Skeletal muscle cell (primary cell): ENCODE data around the gene ROR1.

Experiments
- DNase-seq: peaks from one replicate; pipeline ENCODE4 v3.0.0-alpha.2; 2010; ENCODE audit warnings: low read depth
- H3K4me3 ChIP-seq: 2 replicates; pipeline ENCODE4 v1.5.1; 2011; ENCODE audit warnings: low read depth, mild to moderate bottlenecking, control low read depth, low read length, moderate library complexity

The ROR1 gene

GRCh38 chr1:63843010-63843409 is 69.2 kb downstream of the ROR1 start:
- no peak overlapping the region for H3K4me3 ChIP-seq
- no peak for DNase-seq

- no peak for DNase-seq
- no peak overlapping the region for H3K4me3 ChIP-seq
Observed at GRCh38 chr1:63843884-63844283, 70.1 kb downstream of the ROR1 start.

- H3K4me3 ChIP-seq: no peak overlapping the region
- DNase-seq: no peak
Observed at GRCh38 chr1:63845346-63845745, 71.5 kb downstream of the ROR1 start.

GRCh38 chr1:63847308-63847910 is 73.6 kb downstream of the ROR1 start:
- H3K4me3 ChIP-seq: no peak overlapping the region
- no peak for DNase-seq

- no peak overlapping the region for H3K4me3 ChIP-seq
- DNase-seq: no peak
Observed at GRCh38 chr1:63848733-63849132, 74.9 kb downstream of the ROR1 start.

GRCh38 chr1:63849149-63849548 is 75.3 kb downstream of the ROR1 start:
- no peak for DNase-seq
- H3K4me3 ChIP-seq: no peak overlapping the region

GRCh38 chr1:63854091-63854490 is 80.3 kb downstream of the ROR1 start:
- no peak overlapping the region for H3K4me3 ChIP-seq
- DNase-seq: no peak

GRCh38 chr1:63855942-63856341 is 82.1 kb downstream of the ROR1 start:
- no peak overlapping the region for H3K4me3 ChIP-seq
- no peak for DNase-seq

- H3K4me3 ChIP-seq: no peak overlapping the region
- DNase-seq: no peak
Observed at GRCh38 chr1:63856924-63857323, 83.1 kb downstream of the ROR1 start.

- no peak for DNase-seq
- H3K4me3 ChIP-seq: no peak overlapping the region
Observed at GRCh38 chr1:63857478-63857877, 83.7 kb downstream of the ROR1 start.

- no peak for DNase-seq
- no peak overlapping the region for H3K4me3 ChIP-seq
Observed at GRCh38 chr1:63858153-63858552, 84.3 kb downstream of the ROR1 start.

- DNase-seq: no peak
- H3K4me3 ChIP-seq: no peak overlapping the region
Observed at GRCh38 chr1:63859480-63860275, 85.9 kb downstream of the ROR1 start.

- no peak overlapping the region for H3K4me3 ChIP-seq
- DNase-seq: no peak
Observed at GRCh38 chr1:63861052-63861691, 87.4 kb downstream of the ROR1 start.

GRCh38 chr1:63863145-63863544 is 89.3 kb downstream of the ROR1 start:
- no peak for DNase-seq
- no peak overlapping the region for H3K4me3 ChIP-seq

GRCh38 chr1:63864224-63864641 is 90.4 kb downstream of the ROR1 start:
- no peak for DNase-seq
- no peak overlapping the region for H3K4me3 ChIP-seq

GRCh38 chr1:63865561-63865960 is 91.7 kb downstream of the ROR1 start:
- DNase-seq: no peak
- H3K4me3 ChIP-seq: no peak overlapping the region

- no peak for DNase-seq
- no peak overlapping the region for H3K4me3 ChIP-seq
Observed at GRCh38 chr1:63866084-63866483, 92.3 kb downstream of the ROR1 start.

GRCh38 chr1:63867429-63868176 is 93.8 kb downstream of the ROR1 start:
- no peak for DNase-seq
- no peak overlapping the region for H3K4me3 ChIP-seq

GRCh38 chr1:63868268-63868781 is 94.5 kb downstream of the ROR1 start:
- H3K4me3 ChIP-seq: no peak overlapping the region
- DNase-seq: no peak

- no peak overlapping the region for H3K4me3 ChIP-seq
- no peak for DNase-seq
Observed at GRCh38 chr1:63870152-63870551, 96.3 kb downstream of the ROR1 start.
